K562 (cell line): ENCODE measurements around the gene GCDH. TPM values are rescaled to one million over a fixed set of nuclear protein-coding genes. Genes with fewer than 3 reads are reported as not detected.

Experiments
- ARID2 ChIP-seq: fragments of 450-650 bp; IDR thresholded peaks from 2 replicates; pipeline ENCODE4 v1.6.1; 2017; ENCODE audit warnings: antibody characterized with exemption, mild to moderate bottlenecking
- BCLAF1 ChIP-seq, 2 experiments: fragments of 450-650 bp in 1 of 2; IDR thresholded peaks; 2 replicates each; pipeline ENCODE4 v1.6.1; 2011 to 2017; ENCODE audit warnings: low read depth in 2 of 2, antibody characterized with exemption in 1 of 2, borderline replicate concordance in 1 of 2, low read length in 1 of 2, mild to moderate bottlenecking in 1 of 2, mixed read lengths in 1 of 2; ENCODE audit not compliant: control insufficient read depth in 1 of 2
- CTCFL ChIP-seq: IDR thresholded peaks from 2 replicates; pipeline ENCODE4 v1.6.1; 2011; ENCODE audit warnings: borderline replicate concordance, low read depth, mild to moderate bottlenecking, moderate library complexity, low read length; ENCODE audit not compliant: insufficient read depth, poor library complexity, severe bottlenecking
- EP300 ChIP-seq: IDR thresholded peaks from 2 replicates; pipeline ENCODE4 v1.6.1; 2012; ENCODE audit warnings: low read length, improper control_type of control experiment
- HIVEP1 ChIP-seq: fragments of 250-450 bp; sonication (Bioruptor Pico); IDR thresholded peaks from 2 replicates; pipeline ENCODE4 v1.4.0; 2020; ENCODE audit warnings: mild to moderate bottlenecking
- PML ChIP-seq: IDR thresholded peaks from 2 replicates; pipeline ENCODE4 v1.6.1; 2012; ENCODE audit warnings: low read length, inconsistent platforms
- RFX5 ChIP-seq: IDR thresholded peaks from 2 replicates; pipeline ENCODE4 v1.6.1; 2011; ENCODE audit warnings: low read depth, mild to moderate bottlenecking, improper control_type of control experiment, low read length
- STAT5B ChIP-seq: fragments of 250-450 bp; sonication (Bioruptor Pico); IDR thresholded peaks from 2 replicates; pipeline ENCODE4 v1.8.0; 2021; ENCODE audit warnings: mild to moderate bottlenecking, inconsistent platforms
- THRB ChIP-seq: fragments of 450-650 bp; formaldehyde crosslinking; conservative IDR thresholded peaks from 2 replicates; pipeline ENCODE4 v1.4.0; 2022; ENCODE audit warnings: mild to moderate bottlenecking, missing genetic modification characterization
- ZNF324 ChIP-seq: fragments of 250-450 bp; sonication (Bioruptor Pico); IDR thresholded peaks from 2 replicates; pipeline ENCODE4 v1.4.0; 2020; ENCODE audit warnings: mild to moderate bottlenecking
- ZNF785 ChIP-seq: fragments of 250-450 bp; sonication (Bioruptor Pico); IDR thresholded peaks from 2 replicates; pipeline ENCODE4 v1.4.0; 2020; ENCODE audit warnings: mild to moderate bottlenecking
- polyA plus RNA-seq, 8 experiments: library from polyadenylated mRNA; depleted of rRNA in 4 of 8; stranded (reverse) in 5 of 8; unstranded in 3 of 8; fragments of >200 nt; fragmentation: Nextera tagmentation in 2 of 8; fragmentation: Illumina TruSeq in 1 of 8; extraction: Ambion mirVana in 2 of 8; extraction: Trizol in 1 of 8; gene quantifications; 2 replicates each; pipeline versions ENCODE4 v1.2.1 to v1.2.3, GENCODE V29; 2011 to 2014; ENCODE audit warnings: inconsistent platforms in 1 of 8, missing spikeins in 1 of 8
- total RNA-seq, 7 experiments: library from RNA; depleted of rRNA in 6 of 7; stranded (reverse); fragments of >200 nt in 6 of 7; fragmentation: Illumina TruSeq in 2 of 7; extraction: Trizol in 2 of 7; gene quantifications; 2 replicates each; pipeline versions ENCODE4 v1.2.1 to v1.2.3, GENCODE V29; 2011 to 2021; ENCODE audit warnings: low replicate concordance in 1 of 7
- TF ChIP-seq, protein P1 (sequence below): fragments of 450-650 bp; IDR thresholded peaks from 2 replicates; pipeline ENCODE4 v1.6.1; 2016; ENCODE audit warnings: borderline replicate concordance
- TF ChIP-seq, protein P2 (sequence below), 2 experiments: fragments of 450-650 bp; conservative IDR thresholded peaks; 2 replicates each; pipeline ENCODE4 v1.6.1; 2017; ENCODE audit warnings: mild to moderate bottlenecking in 2 of 2, moderate library complexity in 2 of 2
- TF ChIP-seq, protein P3 (sequence below): IDR thresholded peaks from 2 replicates; pipeline ENCODE4 v1.6.1; 2012; ENCODE audit warnings: low read depth, low read length, improper control_type of control experiment, borderline replicate concordance

The GCDH gene
- total and polyA plus RNA-seq, 9 of the 15 experiments (the other 6 are each of a cell fraction or from before 2014, with no cell fraction given): 2.9 to 50.8 (median 19.1) TPM

- TF ChIP-seq THRB (CRISPR knock-in tag): no peak
- TF ChIP-seq, protein P1, sequence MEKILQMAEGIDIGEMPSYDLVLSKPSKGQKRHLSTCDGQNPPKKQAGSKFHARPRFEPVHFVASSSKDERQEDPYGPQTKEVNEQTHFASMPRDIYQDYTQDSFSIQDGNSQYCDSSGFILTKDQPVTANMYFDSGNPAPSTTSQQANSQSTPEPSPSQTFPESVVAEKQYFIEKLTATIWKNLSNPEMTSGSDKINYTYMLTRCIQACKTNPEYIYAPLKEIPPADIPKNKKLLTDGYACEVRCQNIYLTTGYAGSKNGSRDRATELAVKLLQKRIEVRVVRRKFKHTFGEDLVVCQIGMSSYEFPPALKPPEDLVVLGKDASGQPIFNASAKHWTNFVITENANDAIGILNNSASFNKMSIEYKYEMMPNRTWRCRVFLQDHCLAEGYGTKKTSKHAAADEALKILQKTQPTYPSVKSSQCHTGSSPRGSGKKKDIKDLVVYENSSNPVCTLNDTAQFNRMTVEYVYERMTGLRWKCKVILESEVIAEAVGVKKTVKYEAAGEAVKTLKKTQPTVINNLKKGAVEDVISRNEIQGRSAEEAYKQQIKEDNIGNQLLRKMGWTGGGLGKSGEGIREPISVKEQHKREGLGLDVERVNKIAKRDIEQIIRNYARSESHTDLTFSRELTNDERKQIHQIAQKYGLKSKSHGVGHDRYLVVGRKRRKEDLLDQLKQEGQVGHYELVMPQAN: peak; percentile 96
- no peak for TF ChIP-seq ZNF785 (CRISPR knock-in tag)
- no peak for TF ChIP-seq EP300
- TF ChIP-seq ARID2: no peak
- no peak for TF ChIP-seq CTCFL
- TF ChIP-seq, protein P2, sequence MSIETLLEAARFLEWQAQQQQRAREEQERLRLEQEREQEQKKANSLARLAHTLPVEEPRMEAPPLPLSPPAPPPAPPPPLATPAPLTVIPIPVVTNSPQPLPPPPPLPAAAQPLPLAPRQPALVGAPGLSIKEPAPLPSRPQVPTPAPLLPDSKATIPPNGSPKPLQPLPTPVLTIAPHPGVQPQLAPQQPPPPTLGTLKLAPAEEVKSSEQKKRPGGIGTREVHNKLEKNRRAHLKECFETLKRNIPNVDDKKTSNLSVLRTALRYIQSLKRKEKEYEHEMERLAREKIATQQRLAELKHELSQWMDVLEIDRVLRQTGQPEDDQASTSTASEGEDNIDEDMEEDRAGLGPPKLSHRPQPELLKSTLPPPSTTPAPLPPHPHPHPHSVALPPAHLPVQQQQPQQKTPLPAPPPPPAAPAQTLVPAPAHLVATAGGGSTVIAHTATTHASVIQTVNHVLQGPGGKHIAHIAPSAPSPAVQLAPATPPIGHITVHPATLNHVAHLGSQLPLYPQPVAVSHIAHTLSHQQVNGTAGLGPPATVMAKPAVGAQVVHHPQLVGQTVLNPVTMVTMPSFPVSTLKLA (conservative IDR thresholded peaks at IDR 0.05): peak; percentile 73 to 89
- 0 out of 2 replicates have a peak, but pooled peaks have one; percentile 45 for TF ChIP-seq PML
- TF ChIP-seq STAT5B (CRISPR knock-in tag): no peak
- TF ChIP-seq, protein P3, sequence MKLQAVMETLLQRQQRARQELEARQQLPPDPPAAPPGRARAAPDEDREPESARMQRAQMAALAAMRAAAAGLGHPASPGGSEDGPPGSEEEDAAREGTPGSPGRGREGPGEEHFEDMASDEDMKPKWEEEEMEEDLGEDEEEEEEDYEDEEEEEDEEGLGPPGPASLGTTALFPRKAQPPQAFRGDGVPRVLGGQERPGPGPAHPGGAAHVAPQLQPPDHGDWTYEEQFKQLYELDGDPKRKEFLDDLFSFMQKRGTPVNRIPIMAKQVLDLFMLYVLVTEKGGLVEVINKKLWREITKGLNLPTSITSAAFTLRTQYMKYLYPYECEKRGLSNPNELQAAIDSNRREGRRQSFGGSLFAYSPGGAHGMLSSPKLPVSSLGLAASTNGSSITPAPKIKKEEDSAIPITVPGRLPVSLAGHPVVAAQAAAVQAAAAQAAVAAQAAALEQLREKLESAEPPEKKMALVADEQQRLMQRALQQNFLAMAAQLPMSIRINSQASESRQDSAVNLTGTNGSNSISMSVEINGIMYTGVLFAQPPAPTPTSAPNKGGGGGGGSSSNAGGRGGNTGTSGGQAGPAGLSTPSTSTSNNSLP: peak; percentile 39; the same call in 1 of the 2 replicates
- no peak for TF ChIP-seq HIVEP1 (CRISPR knock-in tag)
- no peak for TF ChIP-seq RFX5
- no peak for TF ChIP-seq ZNF324 (CRISPR knock-in tag)
- TF ChIP-seq BCLAF1 (IDR thresholded peaks at IDR 0.05; ENCODE audit: borderline replicate concordance in 1 of 2, control insufficient read depth in 1 of 2, low read depth in 2 of 2, low read length in 1 of 2): no peak
These were observed 42.5 kb downstream of the GCDH start, which contains the start of gene FARSA (continued) for GRCh38 chr19:12933287-12934072.
